ENCODE measurements around the gene TMEFF2. TPM values are rescaled to one million over a fixed set of nuclear protein-coding genes. Genes with fewer than 3 reads are reported as not detected.

TMEFF2 gene
- total RNA-seq, 8 experiments from 2014 or later = 0.35 to 15.8 (median 11.9) TPM

- in situ Hi-C loops (cut with MboI; ENCODE audit: low pct_unique_long_range_greater_than_20kb in 2 of 9, low sequenced_read_pairs in 9 of 9, unreplicated experiment in 9 of 9) = no loop called here
Measured at GRCh38 chr2:191995285-191995684, 199.4 kb downstream of the TMEFF2 start.

GRCh38 chr2:191994749-191995148 is 200.0 kb downstream of the TMEFF2 start:
- peak in 7 of 8 experiments; percentile 22 to 61 (median 36) for ATAC-seq (replicated peaks in 6 of 8)
- in situ Hi-C loops (cut with MboI; ENCODE audit: low pct_unique_long_range_greater_than_20kb in 2 of 9, low sequenced_read_pairs in 9 of 9, unreplicated experiment in 9 of 9) = no loop called here
- Histone ChIP-seq H3K4me3 (no peak overlapping the region), H3K4me1 (replicated peaks in 1 of 2) (peaks cover 5% of the 10 kb centered on the region in 2 donors), H3K27ac (no peak overlapping the region)
- 0 to 83% (median 41%) methylated on average over 1 to 2 of the region's 2 CpGs; no CpG with 5 or more reads in 2 of the 10 experiments for WGBS, 10 experiments

More at GRCh38 chr2:191995285-191995684, 199.4 kb downstream of the TMEFF2 start:
- Histone ChIP-seq H3K4me1 (replicated peaks in 1 of 2) (peaks cover 5% of the 10 kb centered on the region in 2 donors), H3K4me3 (no peak overlapping the region), H3K27ac (no peak overlapping the region)
- WGBS, 10 experiments = 10 to 83% (median 57%) methylated on average over 1 to 2 of the region's 2 CpGs; no CpG with 5 or more reads in 2 of the 10 experiments
- no peak for ATAC-seq (replicated peaks in 6 of 8)

- Histone ChIP-seq H3K4me3 (no peak overlapping the region), H3K27ac (no peak overlapping the region), H3K4me1 (replicated peaks in 1 of 2) (peaks cover 5% of the 10 kb centered on the region in 2 donors)
- ATAC-seq (replicated peaks in 6 of 8) = no peak
- in situ Hi-C loops (cut with MboI; ENCODE audit: low pct_unique_long_range_greater_than_20kb in 2 of 9, low sequenced_read_pairs in 9 of 9, unreplicated experiment in 9 of 9) = no loop called here
- WGBS, 10 experiments = 72 to 98% (median 90%) methylated on average over 1 to 5 of the region's 5 CpGs; no CpG with 5 or more reads in 1 of the 10 experiments
Measured at GRCh38 chr2:191991442-191991841, 203.3 kb downstream of the TMEFF2 start.

- no peak for ATAC-seq (replicated peaks in 6 of 8)
- 0 to 100% (median 86%) methylated on average over 1 to 2 of the region's 2 CpGs; no CpG with 5 or more reads in 2 of the 10 experiments for WGBS, 10 experiments
- Histone ChIP-seq H3K4me3 (no peak overlapping the region), H3K27ac (no peak overlapping the region), H3K4me1 (replicated peaks in 1 of 2) (peaks cover 0 to 4% of the 10 kb centered on the region in 2 donors)
- in situ Hi-C loops (cut with MboI; ENCODE audit: low pct_unique_long_range_greater_than_20kb in 2 of 9, low sequenced_read_pairs in 9 of 9, unreplicated experiment in 9 of 9) = no loop called here
Measured at GRCh38 chr2:191985740-191986139, 209.0 kb downstream of the TMEFF2 start.

GRCh38 chr2:191983591-191983990 is 211.1 kb downstream of the TMEFF2 start:
- Histone ChIP-seq H3K4me1 (replicated peaks in 1 of 2) (peaks cover 0 to 11% of the 10 kb centered on the region in 2 donors), H3K27ac (no peak overlapping the region), H3K4me3 (no peak overlapping the region)
- in situ Hi-C loops (cut with MboI; ENCODE audit: low pct_unique_long_range_greater_than_20kb in 2 of 9, low sequenced_read_pairs in 9 of 9, unreplicated experiment in 9 of 9) = no loop called here
- 0 to 100% (median 85%) methylated on average over 1 of the region's 1 CpG; no CpG with 5 or more reads in 2 of the 10 experiments for WGBS, 10 experiments
- no peak for ATAC-seq (replicated peaks in 6 of 8)

- ATAC-seq (replicated peaks in 6 of 8) = no peak
- in situ Hi-C loops (cut with MboI; ENCODE audit: low pct_unique_long_range_greater_than_20kb in 2 of 9, low sequenced_read_pairs in 9 of 9, unreplicated experiment in 9 of 9) = no loop called here
- peaks cover 0 to 13% of the 10 kb centered on the region in 2 donors for H3K4me1 ChIP-seq (replicated peaks in 1 of 2)
- no peak overlapping the region for H3K27ac ChIP-seq
- H3K4me3 ChIP-seq = no peak overlapping the region
Measured at GRCh38 chr2:191983186-191983585, 211.5 kb downstream of the TMEFF2 start.

- no peak for ATAC-seq (replicated peaks in 6 of 8)
- WGBS, 10 experiments = 67 to 100% (median 91%) methylated on average over 2 to 5 of the region's 5 CpGs
Measured at GRCh38 chr2:191981706-191982105, 213.0 kb downstream of the TMEFF2 start.

GRCh38 chr2:191980483-191980882 is 214.2 kb downstream of the TMEFF2 start:
- no peak overlapping the region for H3K27ac ChIP-seq
- 8 to 92% (median 72%) methylated on average over 2 to 3 of the region's 3 CpGs; no CpG with 5 or more reads in 1 of the 10 experiments for WGBS, 10 experiments
- in situ Hi-C loops (cut with MboI; ENCODE audit: low pct_unique_long_range_greater_than_20kb in 2 of 9, low sequenced_read_pairs in 9 of 9, unreplicated experiment in 9 of 9) = no loop called here
- H3K4me3 ChIP-seq = no peak overlapping the region
- H3K4me1 ChIP-seq (replicated peaks in 1 of 2) = peaks cover 0 to 13% of the 10 kb centered on the region in 2 donors
- peak in 4 of 8 experiments; percentile 8 to 96 (median 84) for ATAC-seq (replicated peaks in 6 of 8)

More at GRCh38 chr2:191981706-191982105, 213.0 kb downstream of the TMEFF2 start:
- Histone ChIP-seq H3K4me3 (no peak overlapping the region), H3K27ac (no peak overlapping the region), H3K4me1 (replicated peaks in 1 of 2) (peaks cover 0 to 13% of the 10 kb centered on the region in 2 donors)
- in situ Hi-C loops (cut with MboI; ENCODE audit: low pct_unique_long_range_greater_than_20kb in 2 of 9, low sequenced_read_pairs in 9 of 9, unreplicated experiment in 9 of 9) = no loop called here

- WGBS, 10 experiments = 0 to 100% (median 46%) methylated on average over 1 to 2 of the region's 2 CpGs
- no peak for ATAC-seq (replicated peaks in 6 of 8)
- Histone ChIP-seq H3K4me3 (no peak overlapping the region), H3K4me1 (replicated peaks in 1 of 2) (peaks cover 0 to 13% of the 10 kb centered on the region in 2 donors), H3K27ac (no peak overlapping the region)
- in situ Hi-C loops (cut with MboI; ENCODE audit: low pct_unique_long_range_greater_than_20kb in 2 of 9, low sequenced_read_pairs in 9 of 9, unreplicated experiment in 9 of 9) = no loop called here
Measured at GRCh38 chr2:191979221-191979730, 215.5 kb downstream of the TMEFF2 start.

GRCh38 chr2:191977754-191978153 is 217.0 kb downstream of the TMEFF2 start:
- 0 to 100% (median 100%) methylated on average over 1 of the region's 1 CpG; no CpG with 5 or more reads in 1 of the 10 experiments for WGBS, 10 experiments
- in situ Hi-C loops (cut with MboI; ENCODE audit: low pct_unique_long_range_greater_than_20kb in 2 of 9, low sequenced_read_pairs in 9 of 9, unreplicated experiment in 9 of 9) = no loop called here

GRCh38 chr2:191976436-191976835 is 218.3 kb downstream of the TMEFF2 start:
- peaks cover 0 to 13% of the 10 kb centered on the region in 2 donors for H3K4me1 ChIP-seq (replicated peaks in 1 of 2)
- 14 to 100% (median 62%) methylated on average over 1 to 3 of the region's 3 CpGs for WGBS, 10 experiments
- peak in 1 of 8 experiments; percentile 43 for ATAC-seq (replicated peaks in 6 of 8)
- in situ Hi-C loops (cut with MboI; ENCODE audit: low pct_unique_long_range_greater_than_20kb in 2 of 9, low sequenced_read_pairs in 9 of 9, unreplicated experiment in 9 of 9) = no loop called here
- no peak overlapping the region for H3K27ac ChIP-seq
- no peak overlapping the region for H3K4me3 ChIP-seq

More at GRCh38 chr2:191977754-191978153, 217.0 kb downstream of the TMEFF2 start:
- H3K4me1 ChIP-seq (replicated peaks in 1 of 2) = peaks cover 0 to 13% of the 10 kb centered on the region in 2 donors
- H3K27ac ChIP-seq = no peak overlapping the region
- no peak for ATAC-seq (replicated peaks in 6 of 8)
- H3K4me3 ChIP-seq = no peak overlapping the region

GRCh38 chr2:191974676-191975075 is 220.1 kb downstream of the TMEFF2 start:
- Histone ChIP-seq H3K27ac (no peak overlapping the region), H3K4me3 (no peak overlapping the region), H3K4me1 (replicated peaks in 1 of 2) (peaks cover 0 to 7% of the 10 kb centered on the region in 2 donors)
- no peak for ATAC-seq (replicated peaks in 6 of 8)
- in situ Hi-C loops (cut with MboI; ENCODE audit: low pct_unique_long_range_greater_than_20kb in 2 of 9, low sequenced_read_pairs in 9 of 9, unreplicated experiment in 9 of 9) = no loop called here

GRCh38 chr2:191970867-191971266 is 223.9 kb downstream of the TMEFF2 start:
- in situ Hi-C loops (cut with MboI; ENCODE audit: low pct_unique_long_range_greater_than_20kb in 2 of 9, low sequenced_read_pairs in 9 of 9, unreplicated experiment in 9 of 9) = no loop called here
- H3K27ac ChIP-seq = no peak overlapping the region
- H3K4me3 ChIP-seq = no peak overlapping the region
- ATAC-seq (replicated peaks in 6 of 8) = no peak
- WGBS, 10 experiments = 60 to 83% (median 75%) methylated on average over 1 to 2 of the region's 2 CpGs; no CpG with 5 or more reads in 2 of the 10 experiments
- peaks cover 6% of the 10 kb centered on the region in 2 donors for H3K4me1 ChIP-seq (replicated peaks in 1 of 2)

- Histone ChIP-seq H3K27ac (no peak overlapping the region), H3K4me1 (replicated peaks in 1 of 2) (peaks cover 6% of the 10 kb centered on the region in 2 donors), H3K4me3 (no peak overlapping the region)
- 20 to 100% (median 72%) methylated on average over 1 to 2 of the region's 2 CpGs; no CpG with 5 or more reads in 2 of the 10 experiments for WGBS, 10 experiments
- in situ Hi-C loops (cut with MboI; ENCODE audit: low pct_unique_long_range_greater_than_20kb in 2 of 9, low sequenced_read_pairs in 9 of 9, unreplicated experiment in 9 of 9) = no loop called here
- ATAC-seq (replicated peaks in 6 of 8) = peak in 1 of 8 experiments; percentile 50
Measured at GRCh38 chr2:191968120-191968519, 226.6 kb downstream of the TMEFF2 start.

Data from motor neuron (in vitro differentiated cells).